HG02973 (cell line): ENCODE data around the gene DGKA.

Experiments used
- ATAC-seq: cut with Tn5 transposase; IDR thresholded peaks from one replicate; pipeline ENCODE4 v1.9.1; 2021; ENCODE audit warnings: moderate library complexity; ENCODE audit not compliant: unreplicated experiment

DGKA gene

DNA sequence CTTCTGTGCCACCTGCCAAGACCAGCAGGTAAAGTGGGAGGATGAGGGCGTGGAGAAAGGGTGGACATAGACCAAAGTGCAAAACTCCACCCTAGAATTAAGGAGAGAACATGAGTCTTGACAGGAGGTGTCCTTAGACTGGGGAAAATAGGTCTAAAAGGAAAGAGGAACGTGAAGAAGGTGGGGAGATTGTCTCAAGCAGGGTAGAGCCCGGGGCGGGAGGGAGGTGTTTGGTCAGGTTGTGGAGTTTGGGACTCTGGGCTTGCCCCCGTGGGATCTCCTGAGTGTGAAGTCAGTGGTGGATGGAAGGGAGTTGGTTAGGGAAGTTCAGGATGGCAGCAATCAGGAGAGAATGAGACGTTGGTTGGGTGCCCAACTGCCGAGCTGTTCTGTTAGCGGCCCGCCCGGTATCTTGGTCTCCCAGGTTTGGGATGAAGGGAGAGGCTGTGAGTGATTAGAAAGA, 386 bp downstream of the DGKA start:
- ATAC-seq = no peak

- no peak for ATAC-seq
Measured at GRCh38 chr12:55931780-55932550, 1.0 kb downstream of the DGKA start.

DNA sequence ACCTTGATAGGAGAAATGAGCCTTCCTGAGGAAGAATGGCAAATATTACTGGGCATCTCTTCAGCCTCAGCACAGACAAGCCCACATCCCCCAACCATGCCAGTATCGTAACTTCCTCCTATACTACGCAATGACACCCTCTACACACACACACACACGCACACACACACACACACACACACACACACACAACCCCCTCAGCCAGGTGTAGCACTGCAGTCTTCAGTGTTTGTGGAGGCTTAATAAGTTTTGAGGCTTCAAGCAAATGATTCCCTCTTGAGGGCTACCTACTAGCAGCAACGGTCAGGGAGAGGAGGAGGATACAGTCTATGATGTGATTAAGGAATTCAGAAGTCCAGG, 1.6 kb downstream of the DGKA start:
- no peak for ATAC-seq

DNA sequence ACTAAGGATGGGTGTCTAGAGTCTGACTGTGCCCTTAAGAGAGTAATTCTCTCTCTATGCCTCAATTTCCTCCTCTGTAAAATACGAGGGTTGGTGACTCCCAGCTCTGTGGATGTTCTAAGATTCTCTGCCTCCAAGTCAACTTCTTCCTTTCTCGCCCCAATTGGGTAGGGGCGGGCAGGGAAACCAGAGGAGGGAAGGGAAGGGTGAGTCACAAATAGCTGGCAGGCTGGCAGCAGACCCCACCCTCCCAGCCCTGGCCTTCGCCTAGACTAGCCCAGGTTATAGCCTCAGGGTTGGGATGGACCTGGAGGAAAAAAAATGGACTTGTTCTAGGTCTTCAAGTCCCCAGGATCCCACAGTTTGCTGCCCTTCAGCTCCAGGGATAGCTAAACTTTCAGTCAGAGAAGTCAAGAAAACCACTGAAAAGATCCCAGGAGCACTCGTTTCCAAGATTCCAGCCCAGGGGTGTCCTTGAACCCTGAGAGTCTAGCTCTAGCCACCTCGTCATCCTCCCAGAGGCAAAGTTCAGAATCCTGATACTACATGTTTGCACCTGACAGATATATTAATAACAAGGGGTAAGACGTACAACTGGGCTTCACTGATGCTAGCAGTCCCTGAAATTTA, 2.3 kb downstream of the DGKA start:
- ATAC-seq = no peak

DNA sequence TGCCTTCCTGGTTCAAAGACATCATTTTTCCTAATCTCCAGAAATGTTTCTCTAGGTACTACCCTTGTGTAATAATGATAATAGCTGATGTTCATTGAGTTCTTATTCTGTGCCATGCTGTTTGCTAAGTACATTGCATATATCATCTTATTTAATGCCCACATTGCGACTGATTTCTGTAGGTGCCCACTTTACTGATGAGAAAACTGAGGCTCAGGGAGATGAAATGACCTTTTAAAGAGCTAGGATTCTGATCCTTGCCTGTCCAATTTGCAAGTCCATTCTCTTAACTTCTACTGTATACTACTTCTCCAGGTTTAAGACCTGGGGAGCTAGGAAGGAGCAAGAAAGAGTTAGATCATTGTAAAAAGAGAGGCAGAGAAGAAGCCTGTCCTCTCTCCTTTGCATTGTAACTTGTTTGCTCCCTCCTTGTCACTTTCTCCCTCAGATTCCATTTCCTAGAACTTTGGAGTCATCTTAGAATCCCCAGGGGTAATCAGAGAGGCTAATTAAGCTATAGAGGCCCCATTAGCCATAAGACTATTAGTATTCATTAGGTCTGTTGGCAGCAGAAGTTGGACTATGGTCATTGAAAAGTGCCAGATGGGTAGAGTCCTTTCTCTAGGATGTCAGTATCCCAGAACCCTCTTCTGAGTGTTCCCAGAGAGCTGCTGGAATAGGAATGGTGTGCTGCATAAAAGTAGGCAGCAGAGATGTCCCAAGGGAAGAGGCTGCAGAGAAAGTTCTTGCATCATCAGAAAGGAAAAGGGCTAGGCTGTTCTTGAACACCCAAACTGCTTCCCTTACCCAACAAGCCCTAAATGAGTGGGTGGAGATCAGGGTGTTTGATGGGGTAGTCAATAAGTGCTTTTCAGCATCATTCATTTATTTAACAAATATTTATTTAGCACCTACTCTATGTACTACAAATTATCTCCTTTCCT, 3.1 kb downstream of the DGKA start:
- no peak for ATAC-seq

DNA sequence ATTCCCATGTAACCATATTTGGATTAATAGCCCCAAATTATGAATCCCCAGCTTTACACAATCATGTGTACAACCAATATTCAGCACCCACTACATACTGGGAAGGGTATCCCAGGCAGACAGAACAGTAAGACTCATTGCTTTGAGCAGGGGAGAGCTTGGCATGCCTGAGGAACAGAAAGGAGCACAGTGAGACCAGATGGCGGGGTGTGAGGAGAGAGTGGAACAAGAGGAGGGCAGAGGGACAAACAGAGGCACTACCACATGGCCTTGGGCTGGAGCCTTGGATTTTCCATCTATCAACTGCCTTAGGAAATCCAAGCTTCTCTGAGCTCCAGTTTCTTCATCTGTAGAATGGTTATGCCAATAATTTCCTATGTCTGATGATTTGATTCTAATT, 3.8 kb downstream of the DGKA start:
- no peak for ATAC-seq

GRCh38 chr12:55935738-55936151, 4.8 kb downstream of the DGKA start:
- no peak for ATAC-seq

- no peak for ATAC-seq
Measured at GRCh38 chr12:55937981-55938380, 7.0 kb downstream of the DGKA start.

GRCh38 chr12:55938826-55939501, 8.0 kb downstream of the DGKA start:
- ATAC-seq = no peak

GRCh38 chr12:55940065-55940732, 9.2 kb downstream of the DGKA start:
- peak; percentile 90 for ATAC-seq

DNA sequence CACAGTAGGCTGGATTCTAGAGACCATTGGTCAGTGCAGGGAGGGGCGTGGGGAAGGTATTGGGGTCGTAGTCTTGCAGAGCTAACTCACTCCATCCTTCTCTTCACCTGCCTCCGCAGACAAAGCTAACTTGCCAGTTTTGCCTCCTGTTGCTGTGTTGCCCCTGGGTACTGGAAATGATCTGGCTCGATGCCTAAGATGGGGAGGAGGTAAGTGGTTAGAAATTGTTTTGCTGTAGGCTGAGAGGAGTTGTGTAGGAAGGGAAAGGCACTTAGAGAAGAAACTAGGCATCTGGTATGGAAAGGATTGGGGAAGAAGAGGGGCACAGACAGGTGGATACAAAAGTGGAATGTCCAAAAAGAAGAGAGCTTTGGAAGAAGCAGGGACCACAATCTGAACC, 11.1 kb downstream of the DGKA start:
- no peak for ATAC-seq

DNA sequence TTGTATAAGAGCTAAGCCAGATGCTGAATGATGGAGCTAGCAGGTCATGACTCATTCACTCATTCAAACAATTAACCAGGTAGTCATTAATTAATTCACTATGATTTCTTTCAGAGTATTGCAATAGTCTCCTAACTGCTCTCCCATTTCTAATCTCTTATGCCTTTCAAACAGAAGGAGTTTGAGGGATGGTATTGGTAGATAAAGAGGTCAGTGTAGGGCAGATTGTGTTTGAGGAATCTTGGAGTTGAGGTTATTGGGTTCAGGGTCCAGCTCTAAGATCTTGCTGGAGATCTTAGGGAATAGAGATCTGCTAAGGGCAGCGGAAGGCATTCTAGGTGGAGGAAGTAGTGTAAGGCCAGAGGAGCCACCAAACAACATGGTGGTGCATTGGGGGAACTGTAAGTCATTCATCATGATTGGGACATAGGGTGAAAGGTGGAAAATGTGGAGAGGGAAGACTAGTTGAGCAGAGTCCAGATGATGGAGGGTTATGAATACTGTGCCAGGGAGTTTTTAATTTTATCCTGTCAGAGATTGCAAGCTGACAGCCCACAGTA, 11.7 kb downstream of the DGKA start:
- no peak for ATAC-seq

GRCh38 chr12:55946553-55946952, 15.6 kb downstream of the DGKA start:
- ATAC-seq = no peak

DNA sequence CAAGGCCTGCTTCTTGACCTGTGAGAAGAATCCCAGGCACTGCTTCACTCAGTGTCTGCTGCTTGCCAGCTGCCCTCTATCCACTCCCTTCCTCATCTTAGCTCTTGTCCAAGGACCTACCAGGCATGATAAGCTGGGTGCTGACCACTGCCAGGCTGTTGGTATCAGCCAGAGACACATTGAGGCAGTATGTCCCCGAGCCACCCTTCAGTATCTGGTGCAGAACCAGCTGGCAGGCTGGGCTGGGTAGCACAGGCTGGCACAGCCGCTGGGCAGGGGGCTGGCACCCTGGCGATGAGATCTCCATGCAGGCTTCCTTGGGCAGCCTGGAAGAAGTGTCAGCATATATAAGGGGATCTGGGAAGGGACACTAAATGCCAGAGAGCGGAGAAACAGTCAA, 24.4 kb downstream of the DGKA start:
- ATAC-seq = no peak

DNA sequence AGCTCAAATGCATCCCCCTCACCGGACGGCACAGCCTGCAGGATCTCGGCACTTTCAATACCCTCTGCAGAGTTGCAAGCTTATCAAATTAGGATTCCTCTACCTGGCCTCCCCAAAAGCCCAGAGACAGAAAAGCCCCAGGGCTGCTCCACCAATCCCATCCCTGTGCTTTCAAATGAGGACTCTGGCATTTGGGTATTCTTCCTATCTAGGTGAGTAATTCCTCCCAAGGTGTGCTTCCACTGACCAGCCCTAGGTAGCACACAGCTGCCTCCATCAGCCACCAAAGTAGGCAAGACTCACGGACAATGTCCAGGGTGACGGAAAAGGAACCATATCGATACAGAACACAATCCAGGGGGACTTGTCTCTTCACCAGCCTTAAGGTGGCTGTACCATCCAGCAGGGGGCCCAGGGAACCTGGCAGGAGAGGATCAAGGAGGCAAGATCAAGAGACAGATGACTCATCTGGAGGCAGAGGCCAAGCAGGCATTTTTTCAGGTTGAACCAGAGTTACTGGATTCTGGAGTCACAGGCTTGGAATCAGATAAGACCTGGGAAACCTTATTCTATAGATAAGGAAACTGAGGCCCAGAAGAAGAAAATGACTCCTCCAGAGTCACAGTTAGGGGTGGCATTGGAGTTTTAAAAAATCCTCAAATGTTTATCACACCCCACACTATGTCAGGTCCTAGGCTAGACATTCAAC, 25.0 kb downstream of the DGKA start:
- no peak for ATAC-seq

DNA sequence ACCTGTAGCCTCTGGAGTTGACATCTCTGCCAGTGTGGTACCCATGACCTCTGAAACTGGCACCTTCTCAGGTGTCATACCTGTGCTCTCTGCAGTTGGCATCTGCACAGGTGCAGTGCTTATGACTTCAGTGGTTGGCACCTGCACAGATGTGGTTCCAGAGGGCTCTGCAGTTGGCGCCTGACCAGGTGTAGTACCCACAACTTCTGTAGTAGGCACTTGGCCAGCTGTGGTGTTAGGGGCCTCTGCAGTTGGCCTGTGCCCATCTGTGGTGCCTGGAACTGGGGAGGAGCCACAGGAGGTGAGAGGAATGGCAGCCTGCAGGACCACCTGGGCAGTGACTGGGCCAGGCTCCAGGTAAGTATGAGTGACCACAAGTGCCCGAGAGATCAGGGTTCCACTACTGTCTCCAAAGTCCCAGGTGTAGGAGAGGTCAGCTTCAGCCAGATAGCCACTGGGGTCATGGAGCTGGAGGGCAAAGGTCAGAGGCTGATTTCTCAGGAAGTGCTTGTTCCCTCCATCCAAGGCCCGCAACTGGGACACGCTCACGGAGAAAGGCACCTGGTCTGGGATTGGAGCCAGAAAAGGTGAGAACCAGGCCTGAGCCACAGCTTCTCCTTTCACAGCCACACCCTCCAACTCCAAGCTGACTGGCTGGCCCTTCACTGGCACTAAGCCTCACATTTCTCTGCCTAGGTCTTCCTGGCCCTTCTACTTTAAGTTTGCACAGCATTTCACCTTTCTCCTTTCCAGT, 26.3 kb downstream of the DGKA start:
- no peak for ATAC-seq

DNA sequence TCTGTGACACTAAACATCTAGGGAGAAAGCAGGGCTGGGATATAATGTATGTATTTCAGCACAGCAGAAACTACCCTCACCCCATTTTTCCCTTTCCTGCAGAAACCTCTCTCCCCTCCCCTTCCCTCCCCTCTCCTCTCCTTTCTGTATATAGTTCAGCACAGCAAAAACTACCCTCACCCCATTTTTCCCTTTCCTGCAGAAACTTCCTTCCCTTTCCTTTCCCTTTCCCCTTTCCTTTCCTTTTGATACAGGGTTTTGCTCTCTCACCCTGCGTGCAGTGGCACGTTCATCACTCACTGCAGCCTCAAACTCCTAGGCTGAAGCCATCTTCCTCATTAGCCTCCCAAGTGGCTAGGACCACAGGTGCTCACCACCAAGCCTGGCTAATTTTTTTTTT, 32.8 kb downstream of the DGKA start:
- ATAC-seq = no peak

DNA sequence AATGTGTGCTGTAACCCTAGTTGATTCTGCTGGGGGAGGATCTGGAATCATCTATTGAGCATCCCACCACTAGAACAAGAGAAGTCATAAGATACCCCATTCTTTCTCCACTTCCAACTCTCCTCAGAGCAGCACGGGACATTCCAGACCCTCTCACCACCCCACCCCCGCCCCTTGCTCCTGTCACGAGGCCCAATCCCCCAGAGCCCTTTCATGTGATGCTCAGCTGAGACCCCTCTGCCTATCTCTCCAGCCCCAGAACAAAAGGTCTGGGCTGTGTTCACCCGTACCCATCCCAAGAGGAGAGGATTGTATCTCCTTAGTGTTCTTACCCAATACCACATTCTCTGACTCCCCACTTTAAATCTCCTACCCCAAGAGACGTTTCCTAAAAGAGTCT, 34.3 kb downstream of the DGKA start:
- no peak for ATAC-seq

GRCh38 chr12:55965941-55966407, 35.0 kb downstream of the DGKA start, which contains the start of gene PMEL:
Gene PMEL, minus strand, starts transcription at chr12:55966042. Its CDS starts 31 bp downstream, at chr12:55966011.
- no peak for ATAC-seq
